ENCODE results near the gene UTP25.

DNA sequence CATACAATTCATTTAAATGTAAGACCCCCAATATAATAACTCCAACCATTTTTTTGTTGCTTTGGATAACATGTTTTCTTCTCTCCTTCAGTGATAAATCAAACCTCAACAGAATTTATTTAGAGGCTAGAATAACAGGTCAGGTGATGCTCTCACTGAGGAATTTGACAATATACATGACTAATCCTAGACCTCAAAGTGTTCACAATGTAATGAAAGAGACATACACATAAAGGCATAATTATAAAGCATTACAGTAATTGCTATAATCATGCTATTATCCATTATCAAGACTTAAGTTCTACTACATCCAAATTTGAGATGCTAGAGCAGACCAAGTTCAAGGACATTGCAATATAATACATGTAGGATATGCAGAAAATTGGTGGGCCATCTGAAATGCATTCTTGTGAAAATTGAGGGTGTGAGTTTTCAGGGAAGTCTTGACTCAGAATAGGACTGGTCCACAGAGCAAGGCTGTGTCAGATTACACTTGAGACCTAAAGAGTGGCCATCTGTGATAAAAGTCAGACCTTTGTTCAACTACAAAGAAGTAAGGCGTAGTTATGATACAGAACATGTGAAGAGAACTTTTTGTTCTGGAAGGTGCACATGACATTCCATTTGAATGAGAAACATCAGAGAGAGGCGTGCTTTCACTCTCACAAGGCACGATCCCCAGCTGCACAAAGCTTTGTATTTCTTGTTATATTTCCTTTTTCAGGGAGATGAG, 45.5 kb downstream of the UTP25 start:
- TF ChIP-seq, protein P1, sequence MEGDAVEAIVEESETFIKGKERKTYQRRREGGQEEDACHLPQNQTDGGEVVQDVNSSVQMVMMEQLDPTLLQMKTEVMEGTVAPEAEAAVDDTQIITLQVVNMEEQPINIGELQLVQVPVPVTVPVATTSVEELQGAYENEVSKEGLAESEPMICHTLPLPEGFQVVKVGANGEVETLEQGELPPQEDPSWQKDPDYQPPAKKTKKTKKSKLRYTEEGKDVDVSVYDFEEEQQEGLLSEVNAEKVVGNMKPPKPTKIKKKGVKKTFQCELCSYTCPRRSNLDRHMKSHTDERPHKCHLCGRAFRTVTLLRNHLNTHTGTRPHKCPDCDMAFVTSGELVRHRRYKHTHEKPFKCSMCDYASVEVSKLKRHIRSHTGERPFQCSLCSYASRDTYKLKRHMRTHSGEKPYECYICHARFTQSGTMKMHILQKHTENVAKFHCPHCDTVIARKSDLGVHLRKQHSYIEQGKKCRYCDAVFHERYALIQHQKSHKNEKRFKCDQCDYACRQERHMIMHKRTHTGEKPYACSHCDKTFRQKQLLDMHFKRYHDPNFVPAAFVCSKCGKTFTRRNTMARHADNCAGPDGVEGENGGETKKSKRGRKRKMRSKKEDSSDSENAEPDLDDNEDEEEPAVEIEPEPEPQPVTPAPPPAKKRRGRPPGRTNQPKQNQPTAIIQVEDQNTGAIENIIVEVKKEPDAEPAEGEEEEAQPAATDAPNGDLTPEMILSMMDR (IDR thresholded peaks at IDR 0.05): no peak
- TF ChIP-seq, protein P2, sequence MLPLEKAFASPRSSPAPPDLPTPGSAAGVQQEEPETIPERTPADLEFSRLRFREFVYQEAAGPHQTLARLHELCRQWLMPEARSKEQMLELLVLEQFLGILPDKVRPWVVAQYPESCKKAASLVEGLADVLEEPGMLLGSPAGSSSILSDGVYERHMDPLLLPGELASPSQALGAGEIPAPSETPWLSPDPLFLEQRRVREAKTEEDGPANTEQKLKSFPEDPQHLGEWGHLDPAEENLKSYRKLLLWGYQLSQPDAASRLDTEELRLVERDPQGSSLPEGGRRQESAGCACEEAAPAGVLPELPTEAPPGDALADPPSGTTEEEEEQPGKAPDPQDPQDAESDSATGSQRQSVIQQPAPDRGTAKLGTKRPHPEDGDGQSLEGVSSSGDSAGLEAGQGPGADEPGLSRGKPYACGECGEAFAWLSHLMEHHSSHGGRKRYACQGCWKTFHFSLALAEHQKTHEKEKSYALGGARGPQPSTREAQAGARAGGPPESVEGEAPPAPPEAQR (CRISPR knock-in tag; IDR thresholded peaks at IDR 0.05): no peak
- TF ChIP-seq, protein P3, sequence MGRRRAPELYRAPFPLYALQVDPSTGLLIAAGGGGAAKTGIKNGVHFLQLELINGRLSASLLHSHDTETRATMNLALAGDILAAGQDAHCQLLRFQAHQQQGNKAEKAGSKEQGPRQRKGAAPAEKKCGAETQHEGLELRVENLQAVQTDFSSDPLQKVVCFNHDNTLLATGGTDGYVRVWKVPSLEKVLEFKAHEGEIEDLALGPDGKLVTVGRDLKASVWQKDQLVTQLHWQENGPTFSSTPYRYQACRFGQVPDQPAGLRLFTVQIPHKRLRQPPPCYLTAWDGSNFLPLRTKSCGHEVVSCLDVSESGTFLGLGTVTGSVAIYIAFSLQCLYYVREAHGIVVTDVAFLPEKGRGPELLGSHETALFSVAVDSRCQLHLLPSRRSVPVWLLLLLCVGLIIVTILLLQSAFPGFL (CRISPR knock-in tag; IDR thresholded peaks at IDR 0.05; ENCODE audit: borderline replicate concordance): no peak
- TF ChIP-seq, protein P4, sequence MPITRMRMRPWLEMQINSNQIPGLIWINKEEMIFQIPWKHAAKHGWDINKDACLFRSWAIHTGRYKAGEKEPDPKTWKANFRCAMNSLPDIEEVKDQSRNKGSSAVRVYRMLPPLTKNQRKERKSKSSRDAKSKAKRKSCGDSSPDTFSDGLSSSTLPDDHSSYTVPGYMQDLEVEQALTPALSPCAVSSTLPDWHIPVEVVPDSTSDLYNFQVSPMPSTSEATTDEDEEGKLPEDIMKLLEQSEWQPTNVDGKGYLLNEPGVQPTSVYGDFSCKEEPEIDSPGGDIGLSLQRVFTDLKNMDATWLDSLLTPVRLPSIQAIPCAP (CRISPR knock-in tag; IDR thresholded peaks at IDR 0.05): no peak
- TF ChIP-seq, protein P5, sequence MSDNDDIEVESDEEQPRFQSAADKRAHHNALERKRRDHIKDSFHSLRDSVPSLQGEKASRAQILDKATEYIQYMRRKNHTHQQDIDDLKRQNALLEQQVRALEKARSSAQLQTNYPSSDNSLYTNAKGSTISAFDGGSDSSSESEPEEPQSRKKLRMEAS (CRISPR knock-in tag; IDR thresholded peaks at IDR 0.05): no peak
- TF ChIP-seq FOXP1 (CRISPR knock-in tag; IDR thresholded peaks at IDR 0.05; ENCODE audit: borderline replicate concordance) (no peak), ZNF396 (CRISPR knock-in tag; IDR thresholded peaks at IDR 0.05; ENCODE audit: borderline replicate concordance) (no peak), NR1H2 (CRISPR knock-in tag; IDR thresholded peaks at IDR 0.05) (no peak), RELA (CRISPR knock-in tag; IDR thresholded peaks at IDR 0.05; ENCODE audit: borderline replicate concordance) (no peak), ZNF138 (CRISPR knock-in tag; conservative IDR thresholded peaks at IDR 0.05) (no peak)
